Caco-2 (cell line): Measurements from ENCODE around the gene BARX2. TPM values are rescaled to one million over a fixed set of nuclear protein-coding genes. Genes with fewer than 3 reads are reported as not detected.

Experiments
- BruUV-seq: library from RNA; stranded (reverse); fragments of 400-500 nt; replicated peaks from 2 replicates; lab custom pipeline; 2021; lab: Mats Ljungman, UMichigan
- CTCF ChIA-PET: fragments of 300-600 bp; sonication (Branson Sonifier 250); formaldehyde crosslinking; loops from one replicate; lab custom pipeline; 2022; ENCODE audit warnings: antibody characterized with exemption; lab: Charles Lee
- POLR2A ChIA-PET: fragments of 300-600 bp; sonication (Branson Sonifier 250); formaldehyde crosslinking; loops from one replicate; lab custom pipeline; 2022; ENCODE audit warnings: antibody characterized with exemption; lab: Charles Lee
- DNase-seq, 2 experiments: peaks; one replicate each; pipeline versions ENCODE4 v3.0.0 to v3.0.0-alpha.2; 2020 to 2022
- H3K27me3 ChIP-seq: replicated peaks from 2 replicates; pipeline ENCODE4 v1.6.0; 2011; ENCODE audit warnings: low read length; ENCODE audit not compliant: control insufficient read depth, insufficient read depth
- H3K36me3 ChIP-seq: 2 replicates; pipeline ENCODE4 v1.5.1; 2011; ENCODE audit warnings: low read length; ENCODE audit not compliant: control insufficient read depth, insufficient read depth
- H3K4me1 ChIP-seq: fragments of 250-450 bp; sonication (Bioruptor Pico); 2 replicates; pipeline ENCODE4 v1.5.1; 2020; ENCODE audit warnings: mild to moderate bottlenecking
- H3K4me3 ChIP-seq: 2 replicates; pipeline ENCODE4 v1.5.1; 2011; ENCODE audit warnings: low read depth, mild to moderate bottlenecking, control low read depth, low read length
- H3K9me3 ChIP-seq: fragments of 250-450 bp; sonication (Bioruptor Pico); 2 replicates; pipeline ENCODE4 v1.5.1; 2020; ENCODE audit warnings: mild to moderate bottlenecking, moderate library complexity
- H3K27ac Mint-ChIP-seq: one replicate; pipeline ENCODE4 v1.8.0; 2022; ENCODE audit warnings: mixed read lengths; ENCODE audit not compliant: unreplicated experiment
- H3K27me3 Mint-ChIP-seq: one replicate; pipeline ENCODE4 v1.8.0; 2022; ENCODE audit warnings: mixed read lengths; ENCODE audit not compliant: insufficient read depth, unreplicated experiment
- H3K36me3 Mint-ChIP-seq: one replicate; pipeline ENCODE4 v1.8.0; 2022; ENCODE audit warnings: mild to moderate bottlenecking, mixed read lengths; ENCODE audit not compliant: insufficient read depth, unreplicated experiment
- H3K4me1 Mint-ChIP-seq: one replicate; pipeline ENCODE4 v1.8.0; 2022; ENCODE audit warnings: low read depth, mixed read lengths; ENCODE audit not compliant: unreplicated experiment
- H3K4me3 Mint-ChIP-seq: one replicate; pipeline ENCODE4 v1.8.0; 2022; ENCODE audit warnings: mild to moderate bottlenecking, moderate library complexity, mixed read lengths; ENCODE audit not compliant: unreplicated experiment
- H3K9me3 Mint-ChIP-seq: one replicate; pipeline ENCODE4 v1.8.0; 2022; ENCODE audit warnings: mixed read lengths; ENCODE audit not compliant: unreplicated experiment
- CTCF ChIP-seq, 2 experiments: fragments of 200-600 bp in 1 of 2; IDR thresholded peaks; 1 replicate in 1 of 2; 2 replicates in 1 of 2; pipeline versions ENCODE4 v1.5.1 to v1.8.0; 2011 to 2022; ENCODE audit warnings: antibody characterized with exemption in 1 of 2, control low read depth in 1 of 2, inconsistent platforms in 1 of 2, low read depth in 1 of 2, low read length in 1 of 2, mild to moderate bottlenecking in 1 of 2, moderate library complexity in 1 of 2; ENCODE audit not compliant: insufficient read depth in 1 of 2, severe bottlenecking in 1 of 2, unreplicated experiment in 1 of 2
- intact Hi-C: fragments of 100-400 bp; cut with micrococcal nuclease; formaldehyde crosslinking; loops from one replicate; pipeline ENCODE4 v1.10.0; 2022; ENCODE audit not compliant: unreplicated experiment
- total RNA-seq: library from RNA; stranded (reverse); gene quantifications from 2 replicates; pipeline ENCODE4 v1.2.3, GENCODE V29; 2022

BARX2 gene
- total RNA-seq, 1 experiment from 2014 or later = 0.82 TPM

GRCh38 chr11:129445226-129445625, 69.6 kb downstream of the BARX2 start:
- BruUV-seq = no TSS peak
- H3K4me1 Mint-ChIP-seq = peaks cover 3% of the 10 kb centered on the region
- Histone ChIP-seq H3K36me3 (no peaks in the 10 kb centered on the region), H3K4me1 (peaks cover 9% of the 10 kb centered on the region), H3K4me3 (no peak overlapping the region), H3K27me3 (no peaks in the 10 kb centered on the region), H3K9me3 (peaks cover 5% of the 10 kb centered on the region; the same call in 1 of the 2 replicates)
- no peaks in the 10 kb centered on the region for H3K9me3 Mint-ChIP-seq
- H3K27ac Mint-ChIP-seq = no peak overlapping the region
- ChIA-PET POLR2A (no interaction called here), CTCF (no interaction called here)
- no peaks in the 10 kb centered on the region for H3K36me3 Mint-ChIP-seq
- no peaks in the 10 kb centered on the region for H3K27me3 Mint-ChIP-seq
- no peak for TF ChIP-seq CTCF (IDR thresholded peaks at IDR 0.05; ENCODE audit: insufficient read depth in 1 of 2, low read depth in 1 of 2, low read length in 1 of 2, severe bottlenecking in 1 of 2, unreplicated experiment in 1 of 2)
- no peak for DNase-seq
- no peak overlapping the region for H3K4me3 Mint-ChIP-seq
- intact Hi-C loops = no loop called here

GRCh38 chr11:129446572-129446971, 70.9 kb downstream of the BARX2 start:
- peaks cover 5% of the 10 kb centered on the region; the same call in 1 of the 2 replicates for H3K9me3 ChIP-seq
- no peaks in the 10 kb centered on the region for H3K4me1 ChIP-seq
- Mint-ChIP-seq H3K27me3 (no peaks in the 10 kb centered on the region), H3K36me3 (no peaks in the 10 kb centered on the region), H3K4me1 (no peaks in the 10 kb centered on the region), H3K4me3 (no peak overlapping the region), H3K27ac (no peak overlapping the region), H3K9me3 (no peaks in the 10 kb centered on the region)
- no TSS peak for BruUV-seq
- POLR2A ChIA-PET = no interaction called here
- intact Hi-C loops = no loop called here
- no peaks in the 10 kb centered on the region for H3K27me3 ChIP-seq
- no peak for DNase-seq
- H3K4me3 ChIP-seq = no peak overlapping the region
- TF ChIP-seq CTCF (IDR thresholded peaks at IDR 0.05; ENCODE audit: insufficient read depth in 1 of 2, low read depth in 1 of 2, low read length in 1 of 2, severe bottlenecking in 1 of 2, unreplicated experiment in 1 of 2) = no peak
- H3K36me3 ChIP-seq = no peaks in the 10 kb centered on the region
- CTCF ChIA-PET = no interaction called here

GRCh38 chr11:129447654-129448239, 72.1 kb downstream of the BARX2 start:
- Mint-ChIP-seq H3K9me3 (no peaks in the 10 kb centered on the region), H3K4me3 (no peak overlapping the region), H3K27me3 (no peaks in the 10 kb centered on the region), H3K36me3 (no peaks in the 10 kb centered on the region), H3K4me1 (no peaks in the 10 kb centered on the region), H3K27ac (no peak overlapping the region)
- Histone ChIP-seq H3K9me3 (peaks cover 5% of the 10 kb centered on the region; the same call in 1 of the 2 replicates), H3K4me1 (no peaks in the 10 kb centered on the region), H3K36me3 (no peaks in the 10 kb centered on the region), H3K4me3 (no peak overlapping the region), H3K27me3 (no peaks in the 10 kb centered on the region)
- intact Hi-C loops = no loop called here
- ChIA-PET CTCF (no interaction called here), POLR2A (no interaction called here)
- BruUV-seq = no TSS peak
- no peak for TF ChIP-seq CTCF (IDR thresholded peaks at IDR 0.05; ENCODE audit: insufficient read depth in 1 of 2, low read depth in 1 of 2, low read length in 1 of 2, severe bottlenecking in 1 of 2, unreplicated experiment in 1 of 2)
- DNase-seq = no peak
